Fibroblast of skin of abdomen (primary cell): ENCODE results near the gene FAM111B.
"Not testable (repeated sequence)": the region's sequence is repeated elsewhere in the genome, so short reads cannot be mapped to it uniquely, and the experiment has no call there.

Experiments
- DNase-seq: peaks from one replicate; pipeline ENCODE4 v3.0.0-alpha.2; 2013

Gene FAM111B

DNA sequence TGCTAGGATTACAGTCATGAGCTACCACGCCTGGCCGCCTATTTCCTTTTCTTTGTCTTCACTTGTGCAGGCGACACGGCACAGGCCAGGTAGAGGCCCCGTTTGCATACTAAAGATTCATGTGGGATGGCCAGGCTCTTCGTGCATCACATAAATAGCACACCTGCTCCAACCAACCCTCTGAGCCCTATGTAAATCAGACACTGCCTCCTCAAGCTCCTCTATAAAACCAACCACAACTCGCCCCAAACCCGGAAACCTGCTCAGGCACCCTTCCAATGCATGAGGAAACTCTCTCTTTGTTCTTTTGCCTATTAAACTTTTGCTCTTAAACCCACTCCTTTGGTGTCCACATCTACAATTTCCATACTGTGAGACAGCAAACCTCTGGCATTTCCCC is 9.1 kb upstream of the FAM111B start:
- DNase-seq, result not testable (repeated sequence)

DNA sequence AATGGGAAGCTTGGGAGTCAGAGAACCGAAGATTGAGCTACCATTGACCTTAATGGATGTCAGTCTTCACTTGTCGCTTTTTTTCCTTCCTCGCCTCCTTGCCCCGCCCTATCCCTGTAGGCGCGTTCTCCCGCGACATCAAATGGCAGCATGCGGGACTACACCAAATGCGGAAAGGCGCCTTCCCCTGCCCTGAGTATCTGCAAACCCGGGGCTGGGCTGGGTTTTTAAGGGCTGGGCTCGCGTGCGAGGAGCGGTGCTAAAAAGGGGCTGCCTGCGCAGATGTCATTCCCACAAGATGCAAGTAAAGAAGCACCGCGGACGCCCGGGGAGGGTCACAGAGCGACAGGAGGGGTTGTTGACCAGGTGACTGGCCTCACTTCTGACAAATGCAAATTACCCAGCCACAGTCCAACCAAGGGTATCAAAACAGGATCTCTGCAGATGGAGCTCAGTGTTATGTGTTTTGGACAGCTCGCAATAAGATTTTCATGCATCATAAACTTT is 4.7 kb upstream of the FAM111B start:
- peak; percentile 40 for DNase-seq

GRCh38 chr11:59107721-59108120 is 684 bp downstream of the FAM111B start:
- not testable (repeated sequence) for DNase-seq

DNA sequence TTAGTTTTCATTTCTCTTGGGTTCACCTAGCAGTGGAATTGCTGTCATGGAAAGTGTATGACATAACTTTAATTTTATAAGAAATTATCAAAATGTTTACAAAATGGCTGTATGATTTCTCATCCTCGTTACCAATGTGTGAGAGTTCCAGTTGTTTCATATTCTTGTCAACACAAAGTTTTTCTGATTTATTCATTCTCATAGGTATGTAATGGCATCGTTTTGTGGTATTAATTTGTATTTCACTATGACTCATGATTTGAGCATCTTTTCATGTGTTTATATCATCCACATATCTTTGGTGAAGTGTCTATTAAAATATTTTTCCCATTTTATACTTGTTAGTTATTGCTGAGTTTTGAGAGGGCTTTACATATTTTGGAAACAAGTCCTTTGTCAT is 5.5 kb downstream of the FAM111B start:
- DNase-seq, result peak; percentile 29

DNA sequence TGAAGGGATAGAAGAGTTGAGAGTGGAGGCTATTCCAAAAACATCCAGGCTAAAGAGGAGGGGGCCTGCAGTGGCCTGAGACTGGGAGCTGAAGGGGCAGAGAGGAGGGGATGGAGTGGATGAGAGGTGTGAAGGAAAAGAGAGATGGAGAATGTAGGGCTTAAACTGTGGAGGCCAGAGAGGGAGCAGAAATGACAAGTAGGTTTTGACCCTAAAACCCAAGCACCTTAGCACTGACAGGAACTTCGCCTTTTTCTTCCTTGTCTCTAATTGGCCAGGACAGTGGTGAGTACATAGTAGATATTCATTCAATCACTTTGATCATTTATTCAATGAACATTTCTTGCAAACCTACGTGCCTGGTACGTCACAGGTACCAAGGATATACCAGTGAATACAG is 7.3 kb downstream of the FAM111B start:
- DNase-seq, result no peak

GRCh38 chr11:59115553-59115952 is 8.5 kb downstream of the FAM111B start:
- DNase-seq, result no peak

DNA sequence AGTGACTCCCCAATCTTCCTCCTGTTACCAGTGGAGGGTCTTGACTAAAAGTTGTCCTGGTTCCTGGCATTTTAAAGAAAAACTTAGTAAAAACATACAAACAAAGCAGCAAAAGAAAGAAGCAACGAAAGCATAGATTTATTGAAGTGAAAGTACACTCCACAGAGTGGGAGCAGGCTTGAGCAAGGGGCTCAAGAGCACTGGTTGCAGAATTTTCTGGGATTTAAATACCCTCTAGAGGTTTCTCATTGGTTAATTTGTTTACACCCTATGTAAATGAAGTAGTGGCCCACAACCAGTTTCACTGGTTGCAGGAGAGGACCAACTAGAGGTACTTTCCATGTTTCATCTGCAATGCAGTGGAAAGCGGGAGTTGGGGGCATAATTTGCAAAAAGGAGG is 10.7 kb downstream of the FAM111B start:
- no peak for DNase-seq

DNA sequence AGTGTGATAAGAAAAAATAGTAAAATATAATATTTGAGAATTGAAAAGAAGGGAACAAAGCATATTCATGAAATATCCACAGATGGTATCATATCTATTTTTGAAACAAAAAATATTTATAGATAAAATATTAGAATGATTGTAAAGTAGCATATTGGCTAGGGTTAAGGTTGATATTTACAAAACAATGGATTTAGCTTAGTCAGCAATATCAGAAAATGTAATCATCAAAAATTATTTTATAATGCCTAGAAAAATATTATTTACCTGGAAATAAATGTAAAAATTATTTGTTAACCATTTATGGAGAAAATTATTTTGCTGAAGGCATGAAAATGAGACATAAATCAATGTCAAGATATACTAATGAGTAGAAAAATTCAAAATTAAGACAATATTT is 12.8 kb downstream of the FAM111B start:
- DNase-seq, result no peak

DNA sequence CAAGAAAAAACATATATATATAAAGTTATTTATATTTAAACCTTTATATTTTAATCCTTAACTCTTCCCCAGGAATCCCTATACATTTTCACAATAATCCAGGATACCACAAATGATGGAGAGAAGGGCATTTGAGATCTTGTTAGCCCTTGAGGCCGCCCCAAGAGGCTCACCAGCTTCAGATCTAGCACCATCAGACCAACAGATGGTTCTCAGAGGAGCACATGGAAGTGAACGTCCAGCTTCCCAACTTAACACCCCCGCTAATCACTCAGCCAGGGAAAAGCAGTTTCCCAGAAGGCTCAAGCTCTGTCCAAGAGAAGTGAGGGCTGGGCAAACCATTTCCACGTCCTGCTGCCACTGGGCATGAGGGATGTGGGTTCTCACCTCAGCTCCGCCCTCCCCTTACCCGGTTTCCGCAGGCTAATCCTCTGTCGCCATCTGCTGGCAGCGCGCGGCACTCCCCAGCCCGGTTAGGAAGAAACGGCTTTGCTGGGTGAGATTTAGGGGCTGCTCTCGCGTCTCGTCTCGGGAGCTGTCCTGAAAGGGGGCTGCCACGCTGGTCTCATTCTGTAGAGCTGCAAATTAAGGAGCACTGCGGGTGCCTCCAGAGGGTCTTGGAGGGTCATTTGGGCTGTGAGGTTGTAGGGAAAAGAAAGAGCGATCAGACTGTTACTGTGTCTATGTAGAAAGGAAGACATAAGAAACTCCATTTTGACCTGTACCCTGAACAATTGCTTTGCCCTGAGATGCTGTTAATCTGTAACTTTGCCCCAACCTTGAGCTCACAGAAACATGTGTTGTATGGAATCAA is 28.8 kb downstream of the FAM111B start:
- DNase-seq, result peak; percentile 72

DNA sequence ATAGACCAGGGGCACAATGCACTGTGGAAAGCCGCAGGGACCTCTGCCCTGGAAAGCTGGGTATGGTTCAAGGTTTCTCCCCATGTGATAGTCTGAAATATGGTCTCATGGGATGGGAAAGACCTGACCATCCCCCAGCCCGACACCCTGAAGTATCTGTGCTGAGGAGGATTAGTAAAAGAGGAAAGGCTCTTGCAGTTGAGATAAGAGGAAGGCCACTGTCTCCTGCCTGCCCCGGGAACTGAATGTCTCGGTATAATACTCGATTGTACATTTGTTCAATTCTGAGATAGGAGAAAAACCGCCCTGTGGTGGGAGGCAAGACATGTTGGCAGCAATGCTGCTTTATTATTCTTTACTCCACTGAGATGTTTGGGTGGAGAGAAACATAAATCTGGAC is 29.5 kb downstream of the FAM111B start:
- not testable (repeated sequence) for DNase-seq

DNA sequence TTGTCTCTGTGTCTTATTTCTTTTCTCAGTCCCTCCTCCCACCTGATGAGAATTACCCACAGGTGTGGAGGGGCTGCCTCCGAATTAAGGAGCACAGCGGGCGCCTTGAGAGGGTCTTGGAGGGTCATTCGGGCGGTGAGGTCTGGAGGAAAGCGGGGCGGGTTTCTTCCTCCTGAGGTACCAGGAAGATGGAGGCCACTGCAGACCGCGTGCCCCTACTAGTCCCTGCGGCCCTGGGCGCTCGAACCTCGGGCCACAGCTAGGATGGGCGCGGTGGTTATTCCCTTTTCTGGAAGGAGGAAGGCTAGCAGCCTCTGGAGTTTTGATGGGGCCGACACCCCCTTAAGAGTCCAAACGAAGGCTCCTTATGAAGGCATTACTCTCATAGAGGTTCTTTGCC is 30.2 kb downstream of the FAM111B start:
- DNase-seq, result no peak

- no peak for DNase-seq
These were observed 31.6 kb downstream of the FAM111B start for GRCh38 chr11:59138643-59139042.

- DNase-seq, result no peak
These were observed 34.2 kb downstream of the FAM111B start for GRCh38 chr11:59141191-59141590.

DNA sequence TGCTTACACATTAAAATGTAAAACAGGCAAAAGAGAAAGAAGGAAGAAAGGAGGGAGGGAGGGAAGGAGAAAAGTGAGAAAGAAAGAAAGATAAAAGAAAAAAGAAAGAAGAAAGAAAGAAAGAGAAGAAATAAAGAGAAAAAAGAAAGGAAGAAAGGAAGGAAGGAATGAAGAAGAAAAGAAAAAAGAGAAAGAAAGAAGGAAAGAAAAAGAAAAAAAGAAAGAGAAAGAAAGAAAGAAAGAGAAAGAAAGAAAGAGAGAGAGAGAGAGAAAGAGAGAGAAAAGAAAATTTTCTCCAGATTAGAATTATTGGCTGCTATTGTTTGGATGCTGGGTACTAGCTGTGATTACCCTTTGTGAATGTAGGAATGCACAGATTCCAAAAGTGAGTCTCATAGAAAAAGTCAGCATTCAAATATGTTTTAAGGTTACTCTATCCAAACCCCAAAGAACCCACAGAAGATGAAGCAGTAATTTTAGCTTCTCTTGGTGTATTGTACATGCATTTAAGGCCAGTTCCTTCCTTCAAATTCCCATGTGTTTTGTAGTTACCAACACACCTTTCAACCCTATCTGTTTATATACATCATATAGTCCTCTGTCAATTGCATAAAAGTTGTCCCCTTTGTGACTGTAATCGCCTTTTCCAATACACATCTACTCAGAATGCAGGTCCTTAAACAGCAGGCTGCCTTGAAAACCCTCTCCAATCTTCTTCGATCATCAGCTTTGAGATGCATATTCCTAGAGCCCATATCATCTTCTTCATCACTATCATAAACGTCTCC is 34.8 kb downstream of the FAM111B start:
- peak; percentile 59 for DNase-seq

DNA sequence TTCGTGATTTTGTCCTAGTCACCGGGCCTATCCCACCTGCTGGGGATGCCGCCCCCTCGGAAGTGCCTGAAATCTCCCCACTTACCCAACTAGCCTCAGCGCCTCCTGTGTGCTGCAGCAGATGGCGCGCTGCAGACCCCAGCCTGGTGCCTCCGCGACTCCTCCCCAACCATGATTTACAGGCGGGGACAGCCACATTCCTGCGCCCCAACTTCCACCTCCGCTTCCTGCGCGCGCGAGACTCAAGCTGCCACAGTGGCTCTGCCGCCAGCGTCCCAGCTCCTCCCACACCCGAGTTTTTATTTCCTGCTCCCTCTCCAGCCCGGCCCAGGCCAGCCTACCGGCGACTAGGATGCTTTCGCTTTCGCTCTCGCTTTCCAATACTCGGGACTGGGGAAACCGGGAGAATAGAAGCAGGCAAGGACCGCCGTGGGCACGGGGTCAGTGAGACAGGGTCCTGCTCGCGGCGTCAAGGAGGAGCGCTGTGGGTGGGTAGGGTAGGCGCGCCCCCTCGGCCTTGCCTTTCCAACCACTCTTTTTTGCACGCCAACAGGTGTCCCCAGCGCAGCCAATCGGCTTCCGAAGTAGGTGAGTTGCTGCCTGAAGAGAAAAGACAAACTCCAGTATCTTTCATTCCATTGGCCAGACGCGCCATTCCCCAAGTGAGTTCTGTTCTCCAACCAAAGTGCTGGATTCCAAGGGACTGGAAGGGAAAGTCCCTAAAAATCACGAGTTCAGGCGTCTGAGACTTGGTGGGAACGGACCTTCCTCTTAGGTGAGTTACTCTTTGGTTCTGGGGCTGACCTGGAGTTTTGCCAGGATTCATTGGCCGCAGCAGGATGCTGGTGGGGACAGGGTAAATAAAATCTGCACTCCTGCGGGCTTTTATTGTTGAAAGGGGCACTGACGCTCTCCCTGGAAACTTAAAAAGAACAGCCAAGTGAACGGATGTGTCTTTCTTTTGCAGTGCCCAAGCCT is 35.8 kb downstream of the FAM111B start, which contains the start of gene FAM111A:
Gene FAM111A (plus strand): TSS at position 327 of the 978 bp plus-strand sequence. CDS start 6,017 bp downstream, outside the sequence.
- DNase-seq, result peak; percentile 89

DNA sequence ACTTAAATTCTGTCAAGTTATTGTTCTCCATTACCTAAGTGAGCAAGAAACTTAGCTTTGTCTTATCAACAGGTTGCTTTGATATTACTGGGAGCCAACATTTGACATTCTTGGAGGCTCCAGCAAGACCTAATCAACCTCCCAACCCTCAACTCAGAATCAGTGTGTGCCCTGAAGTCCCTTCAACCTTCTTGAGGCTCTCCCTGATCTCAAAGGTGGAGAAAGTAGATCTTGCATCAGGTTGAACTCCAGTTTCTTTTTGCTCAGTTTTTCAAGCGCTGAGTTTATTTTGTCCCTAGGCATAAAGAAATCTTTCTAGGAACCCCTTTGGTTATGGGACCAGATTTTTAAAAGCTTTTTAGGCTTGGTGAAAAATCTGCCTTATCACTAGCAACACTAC is 37.1 kb downstream of the FAM111B start:
- no peak for DNase-seq

- peak; percentile 84 for DNase-seq
These were observed 37.7 kb downstream of the FAM111B start for GRCh38 chr11:59144579-59145345.

GRCh38 chr11:59145534-59145933 is 38.5 kb downstream of the FAM111B start:
- peak; percentile 53 for DNase-seq

GRCh38 chr11:59151761-59152160 is 44.7 kb downstream of the FAM111B start:
- no peak for DNase-seq

GRCh38 chr11:59152312-59152951 is 45.4 kb downstream of the FAM111B start:
- DNase-seq, result no peak

GRCh38 chr11:59154610-59155009 is 47.6 kb downstream of the FAM111B start:
- no peak for DNase-seq
